NB4 (cell line): ENCODE measurements around the gene CAMK2D.

Source experiments
- CTCF ChIP-seq: IDR thresholded peaks from one replicate; pipeline ENCODE4 v1.5.1; 2012; ENCODE audit warnings: low read depth, low read length
- MYC ChIP-seq: IDR thresholded peaks from 2 replicates; pipeline ENCODE4 v1.6.1; 2011; ENCODE audit warnings: low read depth, low read length
- POLR2A ChIP-seq: IDR thresholded peaks from 2 replicates; pipeline ENCODE4 v1.6.1; 2011; ENCODE audit warnings: mild to moderate bottlenecking; ENCODE audit not compliant: insufficient read length; ENCODE audit errors: extremely low read depth
- TF ChIP-seq, protein P1 (sequence below): IDR thresholded peaks from 2 replicates; pipeline ENCODE4 v1.6.1; 2011; ENCODE audit warnings: low read depth, low read length

DNA sequence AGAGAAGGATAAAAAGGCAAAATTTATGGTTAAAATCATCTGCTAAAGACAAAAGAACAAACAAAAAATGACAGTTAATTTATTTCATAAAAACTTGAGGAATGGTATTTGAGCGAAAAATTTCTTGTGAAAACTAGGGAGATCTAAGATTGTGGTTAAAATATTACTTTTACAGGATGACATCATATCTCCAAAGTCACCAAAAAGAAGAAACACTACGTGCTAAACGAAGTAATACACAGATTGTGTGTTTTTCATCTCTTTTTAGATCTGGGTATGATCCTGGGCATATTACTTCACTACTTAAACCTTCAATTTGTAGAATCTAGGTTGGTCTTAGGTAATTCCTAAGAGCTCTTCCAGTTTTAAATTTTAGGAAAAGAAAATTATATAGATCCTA lies 107.7 kb downstream of the CAMK2D start:
- TF ChIP-seq CTCF: no peak
- TF ChIP-seq POLR2A: no peak
- TF ChIP-seq, protein P1, sequence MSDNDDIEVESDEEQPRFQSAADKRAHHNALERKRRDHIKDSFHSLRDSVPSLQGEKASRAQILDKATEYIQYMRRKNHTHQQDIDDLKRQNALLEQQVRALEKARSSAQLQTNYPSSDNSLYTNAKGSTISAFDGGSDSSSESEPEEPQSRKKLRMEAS: no peak
- TF ChIP-seq MYC: no peak
